HUES48 (cell line): Measurements from ENCODE around the gene LILRB5.
"Not testable (repeated sequence)": the region's sequence is repeated elsewhere in the genome, so short reads cannot be mapped to it uniquely, and the experiment has no call there.

Experiments
- H3K27ac ChIP-seq: one replicate; pipeline ENCODE4 v1.7.0; 2013; ENCODE audit warnings: low read depth, low read length, inconsistent platforms
- H3K27me3 ChIP-seq: 2 replicates; pipeline ENCODE4 v1.6.1; 2013; ENCODE audit warnings: mild to moderate bottlenecking, low read length; ENCODE audit not compliant: control insufficient read depth, insufficient read depth
- H3K36me3 ChIP-seq: 2 replicates; pipeline ENCODE4 v1.6.1; 2013; ENCODE audit warnings: low read length; ENCODE audit not compliant: control insufficient read depth, insufficient read depth
- H3K4me1 ChIP-seq: 2 replicates; pipeline ENCODE4 v1.6.1; 2013; ENCODE audit warnings: mild to moderate bottlenecking, low read length; ENCODE audit not compliant: control insufficient read depth, insufficient read depth
- H3K4me3 ChIP-seq: 2 replicates; pipeline ENCODE4 v1.5.1; 2013; ENCODE audit warnings: mild to moderate bottlenecking, low read depth, low read length
- H3K9ac ChIP-seq: 2 replicates; pipeline ENCODE4 v1.6.1; 2013; ENCODE audit warnings: mild to moderate bottlenecking, low read depth, low read length, moderate library complexity
- H3K9me3 ChIP-seq: 2 replicates; pipeline ENCODE4 v1.6.1; 2013; ENCODE audit warnings: low read length; ENCODE audit not compliant: control insufficient read depth, insufficient read depth

Gene LILRB5

DNA sequence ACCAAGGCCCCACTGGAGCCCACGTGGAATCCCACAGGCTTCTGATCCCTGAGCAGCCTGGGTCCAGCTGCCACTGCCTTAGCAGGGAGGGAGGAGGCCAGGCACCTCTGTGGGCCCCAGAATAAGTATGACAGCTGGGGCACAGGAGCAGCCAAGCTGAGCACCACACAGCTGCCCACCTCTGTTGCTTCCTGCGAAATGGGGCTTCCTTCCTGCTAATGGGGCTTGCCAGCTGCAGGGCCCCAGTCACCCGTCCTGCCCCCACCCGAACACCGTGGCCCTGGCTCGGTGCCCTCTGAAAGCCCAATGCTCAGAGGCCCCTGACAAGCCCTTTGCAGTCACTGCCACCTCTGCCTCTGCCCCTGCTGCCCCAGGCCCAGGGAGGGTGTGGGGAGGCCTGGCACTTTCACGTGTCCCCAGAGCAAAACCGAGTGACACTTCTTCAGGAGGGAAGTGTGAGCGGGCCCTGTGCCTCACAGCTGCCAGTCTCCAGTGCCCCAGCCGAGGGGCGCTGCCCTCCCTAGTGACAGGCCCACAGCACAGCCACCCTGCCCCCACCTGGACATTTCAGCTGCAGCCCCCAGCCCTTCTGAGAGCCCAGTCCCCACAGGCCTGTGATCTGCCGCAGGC lies 28.5 kb upstream of the LILRB5 start:
- H3K27me3 ChIP-seq, H3K9ac ChIP-seq, H3K9me3 ChIP-seq, H3K27ac ChIP-seq, H3K36me3 ChIP-seq, H3K4me3 ChIP-seq, H3K4me1 ChIP-seq: not testable (repeated sequence)

DNA sequence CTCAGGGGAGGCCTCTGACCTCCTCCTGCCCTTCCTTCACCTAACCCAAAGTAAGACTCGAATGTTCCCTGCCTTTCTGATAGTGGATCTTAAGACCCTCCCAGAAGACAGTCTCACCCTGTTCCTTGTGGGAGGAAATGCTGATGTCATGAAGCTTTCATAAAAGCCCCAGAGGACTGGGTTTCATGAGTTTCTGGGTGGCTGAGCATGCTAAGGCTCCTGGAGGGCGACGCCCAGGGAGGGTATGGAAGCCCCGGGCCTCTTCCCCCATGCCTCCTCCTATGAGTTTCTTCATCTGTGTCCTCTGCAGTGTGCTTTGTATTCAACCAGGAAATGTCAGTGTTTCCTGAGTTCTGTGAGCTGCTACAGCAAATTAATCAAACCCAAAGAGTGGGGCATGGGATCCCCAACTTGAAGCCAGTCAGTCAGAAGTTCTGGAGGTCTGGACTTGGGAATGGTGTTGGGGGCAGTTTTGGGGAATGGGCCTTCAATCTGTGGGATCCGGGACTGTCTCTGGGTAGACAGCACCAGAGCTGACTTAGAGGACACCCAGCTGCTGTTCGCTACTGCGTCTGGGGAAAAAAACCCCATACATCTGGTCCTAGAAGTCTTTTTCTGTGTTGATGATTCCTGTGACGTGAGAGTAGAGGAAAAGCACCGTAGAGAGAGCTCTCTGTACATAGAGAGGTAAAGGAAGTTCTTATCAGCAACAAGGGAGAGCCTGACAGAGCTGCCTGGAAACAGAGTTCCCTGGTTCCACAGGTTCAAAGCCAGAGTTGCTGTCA lies 25.8 kb upstream of the LILRB5 start:
- H3K9me3 ChIP-seq: no peaks in the 10 kb centered on the region
- no peak overlapping the region for H3K9ac ChIP-seq
- no peak overlapping the region for H3K4me3 ChIP-seq
- no peaks in the 10 kb centered on the region for H3K27me3 ChIP-seq
- H3K36me3 ChIP-seq: no peaks in the 10 kb centered on the region
- H3K27ac ChIP-seq: no peak overlapping the region
- no peaks in the 10 kb centered on the region for H3K4me1 ChIP-seq

DNA sequence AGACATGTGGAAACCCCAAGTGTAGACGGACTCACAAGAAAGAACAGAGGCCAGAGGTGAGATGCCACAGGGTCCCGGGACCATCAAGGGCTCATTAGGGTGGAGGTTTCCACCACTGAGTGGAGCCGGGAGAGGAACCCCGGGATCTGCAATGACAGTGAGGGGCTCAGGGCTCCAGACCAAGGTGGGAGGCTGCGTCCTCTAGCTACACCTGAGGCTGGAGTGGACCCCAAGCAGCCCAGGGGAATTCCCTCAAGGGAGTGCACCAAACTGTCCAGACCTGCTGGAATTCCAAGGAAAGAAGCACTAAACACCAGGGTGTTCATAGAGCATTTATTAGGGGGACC lies 24.6 kb upstream of the LILRB5 start:
- H3K36me3 ChIP-seq, H3K4me3 ChIP-seq, H3K9ac ChIP-seq, H3K27ac ChIP-seq, H3K27me3 ChIP-seq, H3K4me1 ChIP-seq, H3K9me3 ChIP-seq: not testable (repeated sequence)

DNA sequence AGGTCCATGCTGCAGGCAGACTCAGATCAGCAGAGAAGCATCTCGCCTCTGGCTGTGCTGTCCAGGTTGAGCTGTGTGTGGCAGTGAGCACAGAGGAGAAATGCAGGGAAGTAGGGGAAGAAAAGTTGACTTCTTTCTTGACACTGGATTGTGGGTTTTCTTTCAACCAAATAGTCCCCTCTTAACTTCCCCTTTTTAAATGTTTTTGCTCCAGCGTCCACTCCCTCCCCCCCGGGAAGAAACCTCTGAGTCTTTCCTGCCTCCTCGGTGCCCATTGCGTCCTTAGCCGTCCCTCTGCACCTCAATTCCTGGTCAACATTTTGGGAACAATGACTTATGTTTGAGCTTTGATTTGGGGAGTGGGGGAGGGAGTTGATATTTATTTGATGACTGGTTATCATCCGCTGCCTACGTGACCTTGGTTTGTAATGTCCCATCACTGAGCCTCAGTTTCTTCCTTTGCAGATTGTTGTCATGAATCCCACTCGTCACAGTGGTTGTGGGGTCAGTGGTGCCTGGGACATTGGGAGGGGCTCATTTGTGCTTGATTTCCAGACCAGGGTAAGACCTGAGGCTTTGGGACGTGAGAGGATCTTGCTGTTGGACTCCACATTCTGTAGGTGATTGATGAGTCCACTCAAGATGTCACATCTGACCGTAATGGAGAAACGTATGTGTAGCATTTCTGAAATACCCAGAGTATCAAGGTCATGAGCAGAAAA lies 24.1 kb upstream of the LILRB5 start, which contains the start of gene LILRB2:
LILRB2 (minus strand) TSS at position 104 of the 722 bp plus-strand sequence. CDS start 614 bp downstream, outside the sequence.
- Histone ChIP-seq H3K4me3 (no peak within 1 kb of the TSS), H3K27ac (no peak within 1 kb of the TSS), H3K4me1 (no peaks in the 10 kb centered on the region), H3K9me3 (no peaks in the 10 kb centered on the region), H3K27me3 (no peaks in the 10 kb centered on the region), H3K36me3 (no peaks in the 10 kb centered on the region), H3K9ac (no peak within 1 kb of the TSS)

DNA sequence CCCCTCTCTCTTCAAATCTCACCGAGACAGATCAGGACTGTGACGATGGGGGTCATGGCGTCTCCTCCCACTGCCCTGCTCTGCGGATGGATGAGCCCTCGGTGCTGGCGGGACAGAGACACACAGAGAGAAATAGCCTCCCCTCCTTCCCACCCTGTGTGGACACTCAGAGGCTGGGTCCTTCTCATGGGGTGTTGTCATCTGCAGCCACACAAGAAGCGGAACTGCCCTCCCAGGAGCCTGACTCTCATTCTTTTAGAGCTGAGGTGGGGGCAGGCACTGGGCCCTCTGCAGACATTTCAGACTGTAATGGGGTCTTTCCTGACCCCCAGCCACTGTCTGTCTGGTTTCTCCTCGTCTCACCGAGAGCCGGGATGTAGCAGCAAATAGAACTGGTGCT lies 23.4 kb upstream of the LILRB5 start:
- not testable (repeated sequence) for H3K27ac ChIP-seq, H3K36me3 ChIP-seq, H3K9ac ChIP-seq, H3K9me3 ChIP-seq, H3K4me1 ChIP-seq, H3K27me3 ChIP-seq, H3K4me3 ChIP-seq

DNA sequence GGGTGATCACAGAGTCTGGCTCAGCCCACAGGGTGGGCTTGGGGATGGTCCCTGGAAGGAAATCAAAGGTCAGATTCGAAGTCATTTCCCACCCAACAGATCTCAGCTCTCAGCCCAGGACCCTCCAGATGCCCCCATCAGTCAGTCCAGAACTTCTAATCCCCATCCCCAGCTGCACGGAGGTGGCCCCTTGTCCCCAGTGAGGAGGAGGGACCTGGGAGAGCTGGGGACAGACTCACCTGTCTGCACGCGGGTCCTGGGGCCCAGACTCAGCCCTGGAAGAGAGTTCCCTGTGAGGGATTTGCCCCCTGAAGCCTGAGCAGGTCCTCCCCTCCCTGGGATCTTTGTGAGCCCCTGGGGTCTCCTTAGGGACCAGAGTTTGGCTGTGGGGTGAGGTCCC lies 23.0 kb upstream of the LILRB5 start:
- H3K4me1 ChIP-seq, H3K9ac ChIP-seq, H3K27ac ChIP-seq, H3K27me3 ChIP-seq, H3K9me3 ChIP-seq, H3K4me3 ChIP-seq, H3K36me3 ChIP-seq: not testable (repeated sequence)

DNA sequence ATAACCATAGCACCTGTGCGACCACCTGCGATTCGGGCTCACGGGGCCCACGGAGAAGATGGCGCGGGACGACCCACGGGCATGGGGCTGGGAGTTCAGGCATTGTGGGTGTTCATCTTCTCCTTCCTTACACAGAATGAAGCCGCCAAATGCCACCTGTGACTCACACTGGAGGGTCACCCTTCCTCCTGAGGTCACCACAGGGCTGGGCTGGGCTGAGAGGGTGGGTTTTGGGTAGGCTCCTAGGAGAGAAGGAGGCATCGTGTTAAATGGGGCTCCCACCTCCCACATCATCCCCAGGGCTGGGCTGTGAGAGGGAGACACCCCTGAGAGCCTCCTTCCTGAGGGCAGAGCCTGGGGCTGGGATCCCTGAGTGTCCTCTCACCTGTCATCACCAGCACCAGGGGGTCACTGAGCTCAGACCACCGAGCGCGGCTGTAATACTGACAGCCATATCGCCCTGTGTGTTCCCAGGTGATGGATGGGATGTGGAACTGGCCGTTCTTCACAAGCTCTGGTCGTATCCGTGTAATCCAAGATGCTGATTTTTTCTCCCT lies 22.4 kb upstream of the LILRB5 start:
- H3K9ac ChIP-seq: no peak overlapping the region
- H3K9me3 ChIP-seq: no peaks in the 10 kb centered on the region
- no peaks in the 10 kb centered on the region for H3K36me3 ChIP-seq
- H3K27me3 ChIP-seq: no peaks in the 10 kb centered on the region
- H3K27ac ChIP-seq: no peak overlapping the region
- no peaks in the 10 kb centered on the region for H3K4me1 ChIP-seq
- no peak overlapping the region for H3K4me3 ChIP-seq

DNA sequence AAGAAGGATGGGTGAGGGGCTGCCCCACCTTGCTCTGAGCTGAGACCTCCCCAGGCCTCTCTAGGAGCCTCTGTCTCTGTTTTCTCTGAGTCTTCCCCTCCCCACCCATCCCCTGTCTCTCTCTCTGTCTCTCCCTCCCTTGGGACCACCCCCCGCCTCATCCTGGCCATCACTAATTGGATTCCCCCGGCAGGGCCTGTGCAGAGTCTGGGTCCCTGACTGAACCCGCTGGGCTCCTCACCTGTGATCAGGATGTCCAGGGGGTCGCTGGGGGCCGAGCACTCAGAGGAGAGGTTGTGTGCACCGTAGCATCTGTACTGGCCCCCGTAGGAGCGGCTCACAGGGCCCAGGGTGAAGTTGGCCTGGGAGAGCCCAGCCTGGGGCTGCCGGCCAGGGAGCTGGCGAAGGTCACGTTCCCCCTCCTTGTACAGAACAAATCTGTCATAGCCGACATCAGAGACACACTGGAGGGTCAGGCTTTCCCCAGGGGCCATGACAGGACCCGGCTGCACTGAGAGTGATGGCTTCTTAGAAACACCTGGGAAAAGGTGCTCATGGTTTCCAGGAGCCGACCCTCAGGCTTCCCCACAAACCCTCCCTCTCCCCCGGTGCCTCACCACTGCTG lies 21.6 kb upstream of the LILRB5 start:
- H3K27me3 ChIP-seq, H3K4me1 ChIP-seq, H3K4me3 ChIP-seq, H3K9ac ChIP-seq, H3K27ac ChIP-seq, H3K9me3 ChIP-seq, H3K36me3 ChIP-seq: not testable (repeated sequence)

DNA sequence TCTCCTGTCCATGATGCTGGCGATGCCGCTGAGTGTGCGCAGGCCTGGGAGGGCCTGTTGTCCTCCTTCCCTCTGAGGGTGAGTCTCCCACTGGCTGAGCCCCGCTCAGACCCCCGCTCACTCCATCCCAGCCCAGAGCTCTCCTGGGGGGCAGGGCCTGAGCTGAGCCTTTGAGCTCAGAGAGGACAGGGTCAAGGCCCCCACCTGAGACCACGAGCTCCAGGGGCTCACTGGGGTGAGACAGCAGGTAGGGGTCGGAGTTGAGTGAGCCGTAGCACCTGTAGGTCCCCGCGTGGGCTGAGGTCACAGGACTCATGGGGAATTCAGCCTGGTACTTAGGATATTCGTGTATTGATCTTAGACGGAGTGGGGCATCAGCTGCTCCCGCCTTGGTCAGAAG lies 21.0 kb upstream of the LILRB5 start:
- H3K4me1 ChIP-seq, H3K9ac ChIP-seq, H3K27ac ChIP-seq, H3K36me3 ChIP-seq, H3K27me3 ChIP-seq, H3K4me3 ChIP-seq, H3K9me3 ChIP-seq: not testable (repeated sequence)

DNA sequence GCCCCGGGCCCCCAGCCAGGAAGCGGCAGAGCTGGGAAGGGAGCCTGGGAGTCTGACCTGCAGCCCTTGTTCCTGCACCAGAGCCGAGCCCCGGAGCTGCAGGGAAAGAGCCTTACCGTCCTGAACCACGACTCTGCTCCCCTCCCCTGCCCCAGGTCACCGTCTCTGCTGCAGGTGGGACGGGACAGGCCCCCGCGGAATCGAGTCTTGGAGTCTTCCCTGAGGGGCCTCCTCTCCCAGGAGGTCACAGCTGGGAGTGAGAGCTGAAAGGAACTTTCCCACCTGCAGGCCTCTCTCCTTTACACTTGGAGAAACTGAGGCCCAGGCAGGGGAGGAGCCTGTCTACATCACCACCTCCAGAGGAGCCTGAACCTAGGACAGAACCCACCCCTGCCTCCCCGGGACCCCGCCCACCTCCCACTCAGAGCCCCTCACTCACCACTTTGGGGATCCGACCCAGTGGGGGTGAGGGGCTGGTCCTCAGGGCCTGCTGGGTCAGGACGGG lies 20.1 kb upstream of the LILRB5 start:
- not testable (repeated sequence) for H3K36me3 ChIP-seq

More for the DNA sequence above, 20.1 kb upstream of the LILRB5 start:
- H3K9ac ChIP-seq, H3K27me3 ChIP-seq, H3K9me3 ChIP-seq, H3K27ac ChIP-seq, H3K4me3 ChIP-seq, H3K4me1 ChIP-seq: not testable (repeated sequence)
